ENCODE measurements around the gene KCNH2.

KCNH2 gene

GRCh38 chr7:150962553-150963399, 15.3 kb downstream of the KCNH2 start:
- no peak overlapping the region for H3K4me3 ChIP-seq (ENCODE audit: low read depth, low read length)
- H3K27ac ChIP-seq (ENCODE audit: low read depth, low read length): no peak overlapping the region
- no peaks in the 10 kb centered on the region for H3K9me3 ChIP-seq (ENCODE audit: control insufficient read depth, insufficient read depth, low read length)
- no peaks in the 10 kb centered on the region for H3K36me3 ChIP-seq (ENCODE audit: control insufficient read depth, insufficient read depth, low read length)
- no peak overlapping the region for H3K9ac ChIP-seq (ENCODE audit: low read depth, low read length)
- H3K4me1 ChIP-seq (ENCODE audit: control insufficient read depth, insufficient read depth, low read length): no peaks in the 10 kb centered on the region
- H3K27me3 ChIP-seq (ENCODE audit: control insufficient read depth, insufficient read depth, low read length): peaks cover 11% of the 10 kb centered on the region

- H3K27ac ChIP-seq (ENCODE audit: low read depth, low read length): no peak overlapping the region
- no peaks in the 10 kb centered on the region for H3K4me1 ChIP-seq (ENCODE audit: control insufficient read depth, insufficient read depth, low read length)
- no peak overlapping the region for H3K4me3 ChIP-seq (ENCODE audit: low read depth, low read length)
- no peak overlapping the region for H3K9ac ChIP-seq (ENCODE audit: low read depth, low read length)
- peaks cover 15% of the 10 kb centered on the region for H3K27me3 ChIP-seq (ENCODE audit: control insufficient read depth, insufficient read depth, low read length)
- H3K9me3 ChIP-seq (ENCODE audit: control insufficient read depth, insufficient read depth, low read length): no peaks in the 10 kb centered on the region
- no peaks in the 10 kb centered on the region for H3K36me3 ChIP-seq (ENCODE audit: control insufficient read depth, insufficient read depth, low read length)
Observed at GRCh38 chr7:150962290-150962552, 15.9 kb downstream of the KCNH2 start.

GRCh38 chr7:150961510-150962289, 16.4 kb downstream of the KCNH2 start:
- no peak overlapping the region for H3K9ac ChIP-seq (ENCODE audit: low read depth, low read length)
- H3K4me3 ChIP-seq (ENCODE audit: low read depth, low read length): no peak overlapping the region
- H3K9me3 ChIP-seq (ENCODE audit: control insufficient read depth, insufficient read depth, low read length): no peaks in the 10 kb centered on the region
- no peaks in the 10 kb centered on the region for H3K4me1 ChIP-seq (ENCODE audit: control insufficient read depth, insufficient read depth, low read length)
- H3K27me3 ChIP-seq (ENCODE audit: control insufficient read depth, insufficient read depth, low read length): peaks cover 16% of the 10 kb centered on the region
- H3K27ac ChIP-seq (ENCODE audit: low read depth, low read length): no peak overlapping the region
- no peaks in the 10 kb centered on the region for H3K36me3 ChIP-seq (ENCODE audit: control insufficient read depth, insufficient read depth, low read length)

- peaks cover 9% of the 10 kb centered on the region; the same call in 1 of the 2 replicates for H3K4me1 ChIP-seq (ENCODE audit: control insufficient read depth, insufficient read depth, low read length)
- no peak overlapping the region for H3K9ac ChIP-seq (ENCODE audit: low read depth, low read length)
- H3K36me3 ChIP-seq (ENCODE audit: control insufficient read depth, insufficient read depth, low read length): no peaks in the 10 kb centered on the region
- H3K27ac ChIP-seq (ENCODE audit: low read depth, low read length): no peak overlapping the region
- H3K9me3 ChIP-seq (ENCODE audit: control insufficient read depth, insufficient read depth, low read length): no peaks in the 10 kb centered on the region
- H3K4me3 ChIP-seq (ENCODE audit: low read depth, low read length): no peak overlapping the region
- H3K27me3 ChIP-seq (ENCODE audit: control insufficient read depth, insufficient read depth, low read length): peaks cover 16% of the 10 kb centered on the region
Observed at GRCh38 chr7:150959739-150960734, 18.1 kb downstream of the KCNH2 start.

- H3K9ac ChIP-seq (ENCODE audit: low read depth, low read length): no peak overlapping the region
- H3K9me3 ChIP-seq (ENCODE audit: control insufficient read depth, insufficient read depth, low read length): no peaks in the 10 kb centered on the region
- H3K27ac ChIP-seq (ENCODE audit: low read depth, low read length): no peak overlapping the region
- H3K4me3 ChIP-seq (ENCODE audit: low read depth, low read length): no peak overlapping the region
- H3K36me3 ChIP-seq (ENCODE audit: control insufficient read depth, insufficient read depth, low read length): no peaks in the 10 kb centered on the region
- H3K4me1 ChIP-seq (ENCODE audit: control insufficient read depth, insufficient read depth, low read length): peaks cover 10% of the 10 kb centered on the region; the same call in 1 of the 2 replicates
- peaks cover 16% of the 10 kb centered on the region for H3K27me3 ChIP-seq (ENCODE audit: control insufficient read depth, insufficient read depth, low read length)
Observed at GRCh38 chr7:150959081-150959480, 19.0 kb downstream of the KCNH2 start.

DNA sequence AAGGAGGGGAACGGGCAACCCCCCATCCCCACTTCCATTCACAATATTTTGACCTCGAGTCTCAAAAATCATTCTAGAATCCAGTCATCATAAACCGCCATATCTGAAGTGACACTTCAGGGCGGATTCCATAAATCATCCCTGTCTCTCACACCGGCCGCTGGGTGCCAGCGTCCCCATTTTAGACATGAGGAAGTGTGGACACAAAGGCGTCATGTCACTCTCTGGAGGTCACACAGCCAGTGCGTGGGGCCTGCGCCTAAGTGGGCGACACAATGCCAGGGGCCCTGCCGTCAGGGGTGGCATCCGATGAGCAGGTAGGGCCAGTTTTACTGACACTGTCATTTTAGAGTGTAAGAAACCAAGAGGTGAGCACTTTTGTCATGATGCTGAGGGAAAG, 19.5 kb downstream of the KCNH2 start:
- H3K4me1 ChIP-seq (ENCODE audit: control insufficient read depth, insufficient read depth, low read length): peaks cover 10% of the 10 kb centered on the region; the same call in 1 of the 2 replicates
- H3K9me3 ChIP-seq (ENCODE audit: control insufficient read depth, insufficient read depth, low read length): no peaks in the 10 kb centered on the region
- no peak overlapping the region for H3K27ac ChIP-seq (ENCODE audit: low read depth, low read length)
- H3K36me3 ChIP-seq (ENCODE audit: control insufficient read depth, insufficient read depth, low read length): no peaks in the 10 kb centered on the region
- peaks cover 16% of the 10 kb centered on the region for H3K27me3 ChIP-seq (ENCODE audit: control insufficient read depth, insufficient read depth, low read length)
- H3K4me3 ChIP-seq (ENCODE audit: low read depth, low read length): no peak overlapping the region
- H3K9ac ChIP-seq (ENCODE audit: low read depth, low read length): no peak overlapping the region

- Histone ChIP-seq H3K27ac (ENCODE audit: low read depth, low read length) (no peak overlapping the region), H3K9ac (ENCODE audit: low read depth, low read length) (no peak overlapping the region), H3K4me3 (ENCODE audit: low read depth, low read length) (no peak overlapping the region), H3K9me3 (ENCODE audit: control insufficient read depth, insufficient read depth, low read length) (no peaks in the 10 kb centered on the region), H3K27me3 (ENCODE audit: control insufficient read depth, insufficient read depth, low read length) (peaks cover 16% of the 10 kb centered on the region), H3K36me3 (ENCODE audit: control insufficient read depth, insufficient read depth, low read length) (no peaks in the 10 kb centered on the region), H3K4me1 (ENCODE audit: control insufficient read depth, insufficient read depth, low read length) (peaks cover 10% of the 10 kb centered on the region; the same call in 1 of the 2 replicates)
Observed at GRCh38 chr7:150958062-150958552, 20.0 kb downstream of the KCNH2 start.

DNA sequence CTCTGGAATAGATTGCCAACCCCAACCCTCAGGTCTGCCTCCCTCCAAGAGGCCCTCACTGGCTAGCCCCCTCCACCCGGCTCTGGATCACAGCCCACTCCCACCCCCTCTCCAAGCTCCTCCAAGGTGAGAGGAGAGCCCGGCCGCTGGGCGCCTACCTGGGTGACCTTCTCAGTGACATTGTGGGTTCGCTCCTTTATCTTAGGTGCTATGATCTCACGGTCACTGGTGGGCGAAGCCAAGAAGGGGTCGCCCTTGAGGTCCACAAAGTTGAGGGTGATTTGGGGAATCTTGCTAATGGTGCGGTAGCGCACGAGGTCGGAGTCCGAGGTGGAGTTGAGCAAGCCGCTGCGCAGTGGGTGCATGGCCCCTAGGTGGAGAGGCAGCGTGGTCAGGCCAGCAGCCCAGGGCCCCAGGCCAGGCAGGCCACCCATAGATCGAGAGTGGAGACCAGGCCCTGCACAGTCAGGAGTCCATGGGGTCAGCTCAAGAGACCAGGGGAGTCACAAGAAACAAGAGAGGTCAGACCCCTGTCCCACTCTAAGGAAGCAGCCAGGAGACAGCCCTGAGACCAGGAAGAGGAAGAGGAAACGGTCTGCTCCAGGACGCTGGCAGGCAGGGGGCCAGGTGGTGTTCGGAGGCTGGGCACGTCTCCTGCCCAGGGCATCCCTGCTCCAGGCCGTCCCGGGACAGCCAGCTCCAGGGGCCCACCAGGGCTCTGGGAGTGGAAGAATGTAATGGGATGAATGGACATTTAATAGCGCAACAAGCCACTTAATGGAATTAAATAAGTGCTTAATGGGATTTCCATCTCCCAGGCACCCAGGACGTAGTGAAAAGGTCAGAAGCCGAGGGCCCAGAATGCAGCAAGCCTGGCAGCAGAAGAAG, 20.7 kb downstream of the KCNH2 start:
- H3K4me1 ChIP-seq (ENCODE audit: control insufficient read depth, insufficient read depth, low read length): peaks cover 10% of the 10 kb centered on the region; the same call in 1 of the 2 replicates
- no peak overlapping the region for H3K9ac ChIP-seq (ENCODE audit: low read depth, low read length)
- peaks cover 16% of the 10 kb centered on the region for H3K27me3 ChIP-seq (ENCODE audit: control insufficient read depth, insufficient read depth, low read length)
- H3K27ac ChIP-seq (ENCODE audit: low read depth, low read length): no peak overlapping the region
- no peaks in the 10 kb centered on the region for H3K9me3 ChIP-seq (ENCODE audit: control insufficient read depth, insufficient read depth, low read length)
- H3K4me3 ChIP-seq (ENCODE audit: low read depth, low read length): no peak overlapping the region
- H3K36me3 ChIP-seq (ENCODE audit: control insufficient read depth, insufficient read depth, low read length): no peaks in the 10 kb centered on the region

DNA sequence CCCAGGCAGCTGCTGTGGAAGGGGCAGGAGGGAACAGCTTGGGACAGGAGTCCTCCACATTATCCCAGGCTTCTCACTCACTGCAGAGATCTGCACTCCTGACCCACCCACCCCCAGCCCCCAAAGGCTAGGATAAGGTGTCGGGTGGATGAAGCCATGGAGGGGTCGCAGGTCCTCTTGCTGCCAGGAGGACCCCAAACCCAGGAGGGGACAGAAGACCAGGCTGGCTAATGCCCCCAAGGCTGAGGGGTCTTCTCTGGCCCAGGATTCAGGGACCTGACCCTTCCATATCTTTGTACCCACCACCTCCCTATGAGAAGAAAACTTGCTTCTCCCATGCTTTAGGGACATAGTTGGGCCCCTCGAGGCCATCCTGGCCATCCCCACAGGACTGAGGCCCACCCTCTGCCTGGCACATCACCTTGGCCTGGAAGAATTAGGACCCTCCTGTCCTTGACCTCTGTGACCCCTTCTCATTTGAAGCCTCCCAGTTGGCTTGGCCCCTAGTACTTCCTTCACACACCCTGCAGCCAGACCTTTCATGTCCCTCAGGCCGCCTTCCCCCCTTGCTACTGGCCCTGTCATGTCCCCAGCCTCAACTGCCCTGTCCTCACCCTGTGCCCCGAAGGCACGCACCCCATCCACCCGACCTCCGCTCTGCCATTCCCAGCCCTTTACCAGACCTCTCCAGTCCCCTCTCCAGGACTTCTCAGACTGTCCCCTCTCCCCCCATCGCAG, 21.6 kb downstream of the KCNH2 start:
- Histone ChIP-seq H3K9ac (ENCODE audit: low read depth, low read length) (no peak overlapping the region), H3K4me3 (ENCODE audit: low read depth, low read length) (no peak overlapping the region), H3K9me3 (ENCODE audit: control insufficient read depth, insufficient read depth, low read length) (no peaks in the 10 kb centered on the region), H3K27me3 (ENCODE audit: control insufficient read depth, insufficient read depth, low read length) (peaks cover 16% of the 10 kb centered on the region), H3K4me1 (ENCODE audit: control insufficient read depth, insufficient read depth, low read length) (peaks cover 10% of the 10 kb centered on the region; the same call in 1 of the 2 replicates), H3K36me3 (ENCODE audit: control insufficient read depth, insufficient read depth, low read length) (no peaks in the 10 kb centered on the region), H3K27ac (ENCODE audit: low read depth, low read length) (no peak overlapping the region)
